GM12878 (cell line): ENCODE data around the gene CD53. TPM values are rescaled to one million over a fixed set of nuclear protein-coding genes. Genes with fewer than 3 reads are reported as not detected.
"Not testable (repeated sequence)": the region's sequence is repeated elsewhere in the genome, so short reads cannot be mapped to it uniquely, and the experiment has no call there.

Source experiments
- ATAC-seq: fragments of 200-7000 bp; cut with Tn5 transposase; 3 replicates; pipeline ENCODE4 v1.9.1; 2020; ENCODE audit warnings: mild to moderate bottlenecking, moderate library complexity
- BruUV-seq: library from RNA; stranded (reverse); fragments of 400-500 nt; replicated peaks from 2 replicates; lab custom pipeline; 2021; lab: Mats Ljungman, UMichigan
- CTCF ChIA-PET: fragments of 300-600 bp; sonication (Branson Sonifier 250); formaldehyde crosslinking; extraction: SDS; loops from one replicate; lab custom pipeline; 2021; ENCODE audit warnings: inconsistent platforms; lab: Yijun Ruan, JAX
- POLR2A ChIA-PET: fragments of 350-600 bp; formaldehyde crosslinking; extraction: SDS; loops from one replicate; lab custom pipeline; 2021; ENCODE audit warnings: inconsistent platforms; lab: Charles Lee
- RAD21 ChIA-PET: fragments of 300-600 bp; sonication (Branson Sonifier 250); formaldehyde crosslinking; loops from one replicate; lab custom pipeline; 2023; ENCODE audit warnings: antibody characterized with exemption; ENCODE audit not compliant: unreplicated experiment; lab: Charles Lee
- SMC1A ChIA-PET: fragments of 300-600 bp; sonication (Branson Sonifier 250); formaldehyde crosslinking; loops from one replicate; lab custom pipeline; 2023; ENCODE audit not compliant: unreplicated experiment, uncharacterized antibody; lab: Charles Lee
- DNase-seq: peaks from one replicate; pipeline ENCODE4 v3.0.0-alpha.2; 2011; ENCODE audit warnings: low read depth, low spot score
- FAIRE-seq: peaks from 3 replicates; lab custom pipeline; 2011; peaks lifted over from hg19 to GRCh38; lab: Jason Lieb, UNC
- H2AFZ ChIP-seq: 2 replicates; pipeline ENCODE4 v1.6.0; 2011; ENCODE audit warnings: low read depth, low read length, control low read depth; ENCODE audit not compliant: control insufficient read depth
- H3K27ac ChIP-seq: 2 replicates; pipeline ENCODE4 v1.5.1; 2011; ENCODE audit warnings: control low read depth; ENCODE audit not compliant: control insufficient read depth, insufficient read depth
- H3K27me3 ChIP-seq, 2 experiments: replicated peaks in 1 of 2; 2 replicates each; pipeline versions ENCODE4 v1.6.0 to v1.6.1; 2011; ENCODE audit warnings: low read length in 1 of 2; ENCODE audit not compliant: control insufficient read depth in 2 of 2, insufficient read depth in 2 of 2
- H3K36me3 ChIP-seq, 2 experiments: 2 replicates each; pipeline ENCODE4 v1.5.1; 2011; ENCODE audit warnings: low read length in 1 of 2; ENCODE audit not compliant: control insufficient read depth in 2 of 2, insufficient read depth in 2 of 2
- H3K4me1 ChIP-seq: 2 replicates; pipeline ENCODE4 v1.6.1; 2011; ENCODE audit warnings: mild to moderate bottlenecking, low read length, moderate library complexity, mixed read lengths; ENCODE audit not compliant: control insufficient read depth, insufficient read depth
- H3K4me2 ChIP-seq: 2 replicates; pipeline ENCODE4 v1.6.0; 2011; ENCODE audit warnings: control low read depth; ENCODE audit not compliant: control insufficient read depth, insufficient read depth
- H3K4me3 ChIP-seq: fragments of 200-600 bp; sonication (generic); 2 replicates; pipeline ENCODE4 v1.5.1; 2016
- H3K79me2 ChIP-seq: 2 replicates; pipeline ENCODE4 v1.6.0; 2011; ENCODE audit warnings: low read length; ENCODE audit not compliant: control insufficient read depth, insufficient read depth
- H3K9ac ChIP-seq: 2 replicates; pipeline ENCODE4 v1.8.0; 2011; ENCODE audit warnings: low read length, control low read depth, mixed read lengths; ENCODE audit not compliant: control insufficient read depth, insufficient read depth
- H3K9me3 ChIP-seq: replicated peaks from 3 replicates; pipeline ENCODE4 v1.5.1; 2011; ENCODE audit warnings: mild to moderate bottlenecking, low read length; ENCODE audit not compliant: control insufficient read depth, insufficient read depth
- H4K20me1 ChIP-seq: 2 replicates; pipeline ENCODE4 v1.6.0; 2011; ENCODE audit not compliant: control insufficient read depth, insufficient read depth
- JUNB ChIP-seq: IDR thresholded peaks from 2 replicates; pipeline ENCODE4 v1.6.1; 2016; ENCODE audit warnings: antibody characterized with exemption, mild to moderate bottlenecking
- WGBS: methylation state at CpG from one replicate; pipeline ENCODE4 v1.1.6; 2016; ENCODE audit warnings: low lambda C conversion rate; ENCODE audit not compliant: insufficient replicate concordance, insufficient coverage; ENCODE audit errors: missing lambda C conversion rate; 5-methylcytosine and 5-hydroxymethylcytosine counted together
- in situ Hi-C: fragments of 300-500 bp; cut with MboI; formaldehyde crosslinking; loops from 9 replicates; pipeline ENCODE4 v1.14.3; 2018; ENCODE audit warnings: mixed read lengths
- intact Hi-C: fragments of 100-400 bp; cut with micrococcal nuclease; formaldehyde crosslinking; loops from one replicate; pipeline ENCODE4 v1.14.2; 2022; ENCODE audit not compliant: unreplicated experiment
- polyA plus RNA-seq, 11 experiments: library from polyadenylated mRNA; depleted of rRNA in 4 of 11; unstranded in 6 of 11; stranded (reverse) in 5 of 11; fragments of >200 nt; fragmentation: Nextera tagmentation in 4 of 11; fragmentation: Illumina TruSeq in 1 of 11; extraction: Ambion mirVana in 4 of 11; extraction: Trizol in 1 of 11; gene quantifications; 1 replicate in 1 of 11; 2 replicates in 10 of 11; pipeline versions ENCODE4 v1.2.1 to v1.2.3, GENCODE V29; 2011 to 2016; ENCODE audit warnings: inconsistent platforms in 2 of 11, missing spikeins in 2 of 11, low read depth in 1 of 11
- total RNA-seq, 4 experiments: library from RNA; depleted of rRNA in 3 of 4; stranded (reverse); fragments of >200 nt in 3 of 4; fragmentation: Illumina TruSeq in 1 of 4; extraction: Trizol in 1 of 4; gene quantifications; 2 replicates each; pipeline versions ENCODE4 v1.2.1 to v1.2.3, GENCODE V29; 2013 to 2021

Gene CD53
- total and polyA plus RNA-seq, 10 of the 15 experiments (the other 5 are each of a cell fraction or from before 2014, with no cell fraction given) = 350 to 1,389 (median 538) TPM

GRCh38 chr1:110931097-110931496, 58.1 kb downstream of the CD53 start:
- DNase-seq, POLR2A ChIA-PET, CTCF ChIA-PET, SMC1A ChIA-PET, H3K4me2 ChIP-seq, ATAC-seq, H2AFZ ChIP-seq, H3K4me3 ChIP-seq, H3K79me2 ChIP-seq, H3K9ac ChIP-seq, H3K27me3 ChIP-seq, BruUV-seq, H3K4me1 ChIP-seq, H4K20me1 ChIP-seq, FAIRE-seq, H3K27ac ChIP-seq, in situ Hi-C loops, H3K36me3 ChIP-seq, intact Hi-C loops, H3K9me3 ChIP-seq, RAD21 ChIA-PET: not testable (repeated sequence)
- 78% methylated on average over 3 of the region's 3 CpGs for WGBS

DNA sequence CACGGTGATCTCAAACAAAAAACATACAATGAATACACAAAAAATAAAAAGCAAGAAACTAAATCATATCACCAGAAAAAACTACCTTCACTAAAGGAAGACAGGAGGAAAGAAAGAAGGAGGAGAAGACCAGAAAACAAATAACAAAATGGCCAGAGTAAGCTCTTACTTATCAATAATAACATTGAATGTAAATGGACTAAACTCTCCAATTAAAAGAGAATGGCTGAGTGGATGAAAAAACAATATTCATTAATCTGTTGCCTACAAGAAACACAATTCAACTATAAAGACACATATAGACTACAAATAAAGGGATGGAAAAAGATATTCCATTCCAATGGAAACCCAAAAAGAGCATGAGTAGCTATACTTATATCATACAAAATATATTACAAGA, 63.6 kb downstream of the CD53 start:
- H3K9me3 ChIP-seq = no peaks in the 10 kb centered on the region; the same call in 1 of the 3 replicates
- DNase-seq (no peak), FAIRE-seq (no peak), ATAC-seq (no peak)
- ChIA-PET CTCF (interaction anchor here (0.7 kb wide), 2 partner anchors 38 to 79 kb away, joined by 3 read pairs; no protein-coding TSS in a partner anchor), POLR2A (no interaction called here), RAD21 (no interaction called here), SMC1A (interaction anchor here (1.1 kb wide), 1 partner anchor 12 kb away, joined by 3 read pairs; no protein-coding TSS in a partner anchor)
- H4K20me1 ChIP-seq = no peaks in the 10 kb centered on the region
- no peaks in the 10 kb centered on the region for H3K4me1 ChIP-seq
- no peak overlapping the region for H3K4me3 ChIP-seq
- no peak overlapping the region for H3K9ac ChIP-seq
- intact Hi-C loops (no loop called here), in situ Hi-C loops (no loop called here)
- no peaks in the 10 kb centered on the region for H3K79me2 ChIP-seq
- no peak overlapping the region for H2AFZ ChIP-seq
- no peak overlapping the region for H3K27ac ChIP-seq
- TF ChIP-seq JUNB = no peak
- H3K36me3 ChIP-seq = no peaks in the 10 kb centered on the region
- 50% methylated on average over 1 of the region's 1 CpG for WGBS
- BruUV-seq = no TSS peak
- H3K27me3 ChIP-seq = no peaks in the 10 kb centered on the region
- no peak overlapping the region for H3K4me2 ChIP-seq
